ENCODE results near the gene THBD.

The THBD gene

DNA sequence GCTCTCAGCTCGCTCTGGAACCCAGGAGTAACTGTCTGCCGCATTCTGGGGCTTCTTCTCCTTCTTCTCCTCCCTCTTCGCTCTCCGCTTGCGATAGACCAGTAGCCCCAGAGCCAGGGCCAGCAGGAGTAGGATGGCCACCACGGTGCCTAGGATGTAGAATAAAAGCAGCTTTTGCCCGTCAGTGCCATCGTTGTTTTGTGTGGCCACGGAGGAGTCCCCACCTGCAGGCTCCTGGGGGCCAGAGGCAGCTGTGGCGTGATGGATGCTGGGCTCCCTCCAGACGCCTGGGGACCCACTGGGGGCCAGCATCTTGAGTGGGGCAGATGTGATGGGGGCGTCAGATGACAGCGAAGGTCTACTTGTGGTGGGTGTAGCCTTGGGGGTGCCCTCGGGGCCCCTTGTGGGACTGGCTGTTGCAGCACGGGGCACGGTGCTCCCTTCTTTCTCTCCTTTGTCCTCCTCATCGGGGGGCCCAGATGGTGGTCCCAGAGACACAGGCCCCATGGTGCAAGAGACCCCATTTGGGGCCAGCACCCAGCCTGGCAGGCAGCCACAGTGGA lies 34.9 kb upstream of the THBD start:
- no peak for DNase-seq (ENCODE audit: low read depth, low spot score)

DNA sequence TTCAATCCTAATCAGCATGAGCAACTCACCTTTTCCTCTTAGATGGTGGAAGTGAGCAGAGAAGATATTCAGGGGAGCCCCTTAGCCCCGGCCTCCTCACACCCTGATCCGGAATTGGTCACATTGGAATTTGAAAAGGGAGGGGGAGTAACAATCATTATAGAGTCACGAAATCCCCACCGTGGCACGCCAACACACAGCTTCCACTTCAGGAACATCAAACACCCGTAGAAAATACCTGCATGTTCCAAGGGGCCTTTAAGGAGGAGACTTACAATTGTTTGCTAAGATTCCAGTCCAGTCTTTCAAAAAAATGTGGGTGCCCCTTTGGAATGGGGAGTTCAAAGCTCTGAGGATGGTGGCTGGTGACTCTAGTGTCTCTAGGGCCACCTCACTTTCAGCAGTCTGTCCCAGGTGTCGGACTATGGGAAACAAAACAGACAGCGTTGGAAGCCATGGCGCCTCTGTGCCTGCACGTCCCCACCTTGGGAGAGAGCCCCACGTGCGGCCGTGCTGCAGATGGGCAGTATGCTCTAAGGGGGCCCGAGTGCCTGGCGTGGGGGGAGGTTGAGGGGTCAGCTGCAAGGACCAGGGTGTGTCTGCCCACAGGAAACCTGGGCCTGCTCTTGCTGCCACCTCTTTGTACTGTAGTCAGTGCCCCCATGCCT lies 34.2 kb upstream of the THBD start:
- DNase-seq (ENCODE audit: low read depth, low spot score): no peak

- no peak for DNase-seq (ENCODE audit: low read depth, low spot score)
Observed at GRCh38 chr20:23082846-23083552, 33.5 kb upstream of the THBD start.

DNA sequence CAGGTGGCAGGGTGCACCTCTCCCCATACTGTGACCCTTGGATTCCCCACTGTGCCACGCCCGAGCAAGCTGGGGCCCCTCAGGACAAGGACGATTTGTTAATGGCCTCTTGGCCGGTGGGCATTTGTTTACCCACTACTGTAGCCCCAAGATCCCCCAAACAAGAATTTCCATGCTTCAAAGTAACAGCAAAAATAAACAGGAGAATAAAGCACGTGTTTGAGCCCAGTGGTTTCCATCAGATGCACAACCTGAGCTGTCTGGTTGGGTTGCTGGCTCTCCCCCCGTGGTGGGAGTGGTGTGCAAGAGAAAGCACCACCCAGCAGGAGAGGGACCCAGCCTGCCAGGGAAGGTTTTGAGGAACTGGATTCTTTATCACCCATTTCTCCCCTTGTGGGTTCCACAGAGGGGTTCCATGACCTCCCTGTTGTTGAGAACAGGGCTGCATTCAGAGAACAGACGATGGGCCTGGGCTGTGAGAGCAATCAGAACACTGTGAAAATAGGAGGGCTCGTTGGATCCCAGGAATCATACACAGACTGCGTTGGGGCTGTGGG lies 31.9 kb upstream of the THBD start:
- no peak for DNase-seq (ENCODE audit: low read depth, low spot score)

- DNase-seq (ENCODE audit: low read depth, low spot score): no peak
Observed at GRCh38 chr20:23080521-23080920, 31.0 kb upstream of the THBD start.

DNA sequence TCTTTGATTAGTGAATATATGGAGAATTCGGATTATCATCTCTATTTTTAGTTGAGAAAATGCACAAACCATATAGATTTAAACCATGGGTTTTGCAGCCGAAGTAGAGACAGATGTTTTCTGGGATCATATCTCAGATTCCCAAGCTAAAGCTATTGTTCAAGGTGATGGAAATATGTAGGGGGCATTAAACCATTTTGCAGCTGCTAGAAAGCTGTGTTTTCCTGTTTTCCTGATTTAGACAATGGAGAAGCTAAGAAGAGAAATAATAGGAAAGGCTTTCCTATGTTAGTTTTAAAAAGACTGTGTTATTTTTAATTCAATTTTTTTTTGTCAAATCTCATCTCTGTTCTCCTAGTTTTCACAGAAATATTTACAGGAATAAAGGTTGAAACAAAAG lies 30.5 kb upstream of the THBD start:
- DNase-seq (ENCODE audit: low read depth, low spot score): no peak

DNA sequence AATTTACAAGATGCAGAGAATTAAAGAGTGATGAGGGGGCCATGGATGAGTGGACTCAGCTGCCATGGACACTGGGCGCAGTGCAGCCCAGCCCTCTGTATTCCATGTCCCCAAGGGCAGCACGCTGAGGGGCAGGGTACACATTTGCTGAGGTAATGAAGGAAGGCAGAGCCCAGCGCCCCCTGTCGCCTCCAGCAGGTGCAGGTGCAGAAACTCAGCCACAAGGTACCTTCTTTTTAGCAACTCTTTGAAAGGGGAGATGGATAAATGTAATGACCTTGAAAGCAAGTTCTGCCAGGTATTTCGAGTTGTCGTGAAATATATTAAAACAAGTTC lies 29.5 kb upstream of the THBD start:
- DNase-seq (ENCODE audit: low read depth, low spot score): no peak

DNA sequence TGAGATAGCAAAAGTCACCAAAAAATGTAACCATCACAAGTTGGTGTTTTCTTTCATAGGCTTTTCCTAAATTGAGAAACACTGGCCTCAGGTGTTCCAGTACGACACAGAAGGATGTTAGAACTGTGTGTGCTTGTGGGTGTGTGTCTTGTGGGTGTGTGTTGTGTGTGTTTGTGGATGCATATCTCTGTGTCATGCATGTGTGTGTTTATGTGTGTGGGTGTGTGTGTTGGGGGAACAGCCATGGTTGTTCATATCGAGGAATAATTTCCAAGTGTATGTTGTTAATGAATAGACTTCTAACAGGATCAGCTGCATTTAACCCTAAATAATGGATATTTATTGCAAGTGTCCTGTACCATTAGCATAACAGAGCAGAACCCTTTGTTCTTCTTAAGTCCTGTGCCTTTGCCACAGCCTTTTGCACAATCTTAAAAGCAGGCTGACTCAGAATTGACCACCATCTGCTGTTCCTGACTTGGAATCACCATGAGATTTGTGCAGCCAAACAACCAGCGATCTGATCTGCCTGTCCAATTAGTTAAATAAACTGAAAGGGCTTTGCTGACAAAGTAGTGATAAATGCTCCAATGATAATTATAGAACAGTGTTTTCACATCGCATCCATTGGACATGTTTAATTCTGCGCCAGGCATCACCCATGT lies 29.0 kb upstream of the THBD start:
- DNase-seq (ENCODE audit: low read depth, low spot score): no peak

DNA sequence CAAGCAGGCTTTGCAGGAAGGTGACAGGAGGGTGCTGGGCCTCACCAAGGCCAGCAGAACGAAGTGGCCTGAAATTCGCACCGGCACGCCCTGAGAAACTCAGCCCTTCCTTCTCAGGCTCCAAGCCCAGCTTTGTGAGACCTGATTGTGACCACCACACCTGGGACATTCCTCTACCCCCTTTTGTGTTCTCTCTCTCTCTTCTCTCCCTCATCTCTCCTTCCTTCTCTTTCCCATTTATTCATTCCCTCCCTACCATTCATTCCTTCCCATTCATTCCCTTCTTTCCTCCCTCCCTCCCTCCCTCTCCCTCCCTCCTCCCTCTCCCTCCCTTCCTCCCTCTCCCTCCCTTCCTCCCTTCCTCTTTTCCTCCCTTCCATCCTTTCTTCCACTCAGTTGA lies 27.8 kb upstream of the THBD start:
- DNase-seq (ENCODE audit: low read depth, low spot score): no peak

GRCh38 chr20:23074052-23074451 lies 24.6 kb upstream of the THBD start:
- DNase-seq (ENCODE audit: low read depth, low spot score): no peak

DNA sequence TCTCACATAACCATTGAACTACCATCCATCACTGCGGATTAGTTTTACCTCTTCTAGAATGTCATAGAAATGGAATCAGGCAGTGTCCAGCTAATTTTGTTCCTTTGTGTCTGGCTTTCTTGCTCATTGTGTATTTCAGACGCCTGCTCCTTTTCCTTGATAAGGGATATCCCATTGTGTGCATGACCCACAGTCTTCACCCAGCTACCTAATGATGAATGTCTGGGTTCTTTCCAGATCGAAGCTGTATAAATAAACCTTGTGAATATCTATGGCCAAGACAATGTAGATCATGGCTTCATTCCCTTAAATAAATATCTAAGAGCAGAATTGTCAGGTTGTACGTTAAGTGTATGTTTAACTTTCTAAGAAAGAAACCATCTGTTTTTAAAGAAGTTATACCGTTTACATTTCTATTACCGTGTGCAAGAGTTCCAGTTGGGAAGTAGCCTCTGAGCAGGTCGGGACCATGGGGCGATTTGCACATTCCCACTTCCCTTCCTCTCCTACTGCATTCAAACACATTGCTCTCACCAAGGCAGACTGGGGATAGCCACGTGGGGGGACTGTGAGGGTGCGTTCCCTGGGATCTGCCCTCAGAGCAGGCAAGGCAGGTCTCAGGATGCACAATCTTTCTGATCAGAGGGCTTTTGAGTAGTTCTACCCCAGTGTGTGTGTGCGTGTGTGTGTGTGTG lies 23.6 kb upstream of the THBD start:
- no peak for DNase-seq (ENCODE audit: low read depth, low spot score)

DNA sequence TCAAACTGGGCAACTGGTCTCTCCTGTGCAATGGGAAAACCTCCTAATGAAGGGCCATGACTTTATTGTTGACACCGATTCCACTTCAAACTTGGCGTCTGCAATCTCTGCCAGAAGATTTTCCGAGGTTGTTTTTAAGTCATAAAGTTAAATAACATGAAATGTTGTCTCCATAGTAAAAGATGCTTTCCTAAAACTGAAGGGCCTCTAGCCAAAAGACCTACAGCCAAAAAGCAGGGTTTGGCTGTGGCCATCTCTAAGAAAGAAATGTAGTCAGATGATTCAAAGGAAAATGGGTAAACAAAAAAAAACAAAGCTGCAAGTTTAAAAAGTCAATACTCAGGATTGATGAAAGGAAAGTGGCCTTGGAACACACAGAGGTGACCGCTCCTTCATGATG lies 22.5 kb upstream of the THBD start:
- no peak for DNase-seq (ENCODE audit: low read depth, low spot score)

- no peak for DNase-seq (ENCODE audit: low read depth, low spot score)
Observed at GRCh38 chr20:23071398-23071797, 21.9 kb upstream of the THBD start.

GRCh38 chr20:23069108-23069507 lies 19.6 kb upstream of the THBD start:
- DNase-seq (ENCODE audit: low read depth, low spot score): no peak

GRCh38 chr20:23068283-23068682 lies 18.8 kb upstream of the THBD start:
- DNase-seq (ENCODE audit: low read depth, low spot score): no peak

GRCh38 chr20:23066772-23067171 lies 17.3 kb upstream of the THBD start:
- no peak for DNase-seq (ENCODE audit: low read depth, low spot score)

GRCh38 chr20:23065266-23066201 lies 16.1 kb upstream of the THBD start:
- no peak for DNase-seq (ENCODE audit: low read depth, low spot score)

- DNase-seq (ENCODE audit: low read depth, low spot score): no peak
Observed at GRCh38 chr20:23063581-23063980, 14.1 kb upstream of the THBD start.

DNA sequence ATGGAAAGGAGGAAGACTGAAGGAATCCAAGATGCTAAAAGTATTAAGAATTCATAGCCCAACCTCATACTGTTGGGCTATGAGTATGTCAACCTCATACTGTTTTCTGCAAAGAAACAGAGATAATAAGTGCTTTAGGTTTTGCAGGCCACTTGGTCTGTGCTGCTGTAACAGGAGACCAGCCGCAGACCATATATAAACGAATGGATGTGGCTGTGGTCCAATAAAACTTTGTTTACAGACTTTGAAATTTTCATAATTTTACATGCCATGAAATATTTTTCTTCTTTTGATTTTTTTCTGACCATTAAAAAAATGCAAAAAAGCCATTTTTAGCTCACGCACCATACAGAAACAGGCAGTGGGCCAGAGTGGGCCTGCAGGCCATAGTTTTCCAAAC lies 13.7 kb upstream of the THBD start:
- no peak for DNase-seq (ENCODE audit: low read depth, low spot score)

- no peak for DNase-seq (ENCODE audit: low read depth, low spot score)
Observed at GRCh38 chr20:23062632-23063031, 13.2 kb upstream of the THBD start.

All from astrocyte of the hippocampus (primary cell).